Fibroblast of skin of abdomen (primary cell): ENCODE measurements around the gene THAP5.

Experiments used
- DNase-seq: peaks from one replicate; pipeline ENCODE4 v3.0.0-alpha.2; 2013

Gene THAP5

GRCh38 chr7:108529341-108529740 lies 40.2 kb downstream of the THAP5 start:
- DNase-seq = no peak

GRCh38 chr7:108528183-108528712 lies 41.3 kb downstream of the THAP5 start:
- DNase-seq = no peak

GRCh38 chr7:108526768-108527017 lies 42.8 kb downstream of the THAP5 start:
- DNase-seq = no peak

GRCh38 chr7:108525985-108526767 lies 43.3 kb downstream of the THAP5 start, which contains the start of gene PNPLA8:
TSS of gene PNPLA8 (minus strand) at chr7:108526135. CDS start at chr7:108515491, 10,644 bp downstream.
- peak; percentile 100 for DNase-seq

GRCh38 chr7:108525327-108525984 lies 44.0 kb downstream of the THAP5 start:
- DNase-seq = peak; percentile 81

- DNase-seq = no peak
Measured at GRCh38 chr7:108522780-108523179, 46.7 kb downstream of the THAP5 start.

GRCh38 chr7:108517951-108518350 lies 51.6 kb downstream of the THAP5 start:
- DNase-seq = no peak

- DNase-seq = no peak
Measured at GRCh38 chr7:108515630-108516029, 53.9 kb downstream of the THAP5 start.

GRCh38 chr7:108515013-108515412 lies 54.5 kb downstream of the THAP5 start:
- DNase-seq = no peak
